Measurements from ENCODE around the gene GSN.

DNA sequence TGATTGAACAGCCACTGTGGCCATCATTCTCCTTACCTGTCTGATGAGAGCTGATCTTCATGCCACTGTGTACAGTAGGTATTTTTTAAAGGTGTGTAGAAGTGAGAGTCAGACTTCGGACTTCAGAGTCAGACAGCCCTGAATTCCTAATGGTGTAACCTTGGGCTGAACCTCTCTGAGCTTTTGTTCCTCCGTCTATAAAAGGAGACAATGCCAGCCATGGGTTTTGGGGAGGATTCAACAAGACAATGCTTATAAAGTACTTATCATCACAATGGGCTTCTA lies 18.7 kb downstream of the GSN start:
- TF ChIP-seq, protein P1, sequence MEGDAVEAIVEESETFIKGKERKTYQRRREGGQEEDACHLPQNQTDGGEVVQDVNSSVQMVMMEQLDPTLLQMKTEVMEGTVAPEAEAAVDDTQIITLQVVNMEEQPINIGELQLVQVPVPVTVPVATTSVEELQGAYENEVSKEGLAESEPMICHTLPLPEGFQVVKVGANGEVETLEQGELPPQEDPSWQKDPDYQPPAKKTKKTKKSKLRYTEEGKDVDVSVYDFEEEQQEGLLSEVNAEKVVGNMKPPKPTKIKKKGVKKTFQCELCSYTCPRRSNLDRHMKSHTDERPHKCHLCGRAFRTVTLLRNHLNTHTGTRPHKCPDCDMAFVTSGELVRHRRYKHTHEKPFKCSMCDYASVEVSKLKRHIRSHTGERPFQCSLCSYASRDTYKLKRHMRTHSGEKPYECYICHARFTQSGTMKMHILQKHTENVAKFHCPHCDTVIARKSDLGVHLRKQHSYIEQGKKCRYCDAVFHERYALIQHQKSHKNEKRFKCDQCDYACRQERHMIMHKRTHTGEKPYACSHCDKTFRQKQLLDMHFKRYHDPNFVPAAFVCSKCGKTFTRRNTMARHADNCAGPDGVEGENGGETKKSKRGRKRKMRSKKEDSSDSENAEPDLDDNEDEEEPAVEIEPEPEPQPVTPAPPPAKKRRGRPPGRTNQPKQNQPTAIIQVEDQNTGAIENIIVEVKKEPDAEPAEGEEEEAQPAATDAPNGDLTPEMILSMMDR (conservative IDR thresholded peaks at IDR 0.05 in 1 of 2, IDR thresholded peaks at IDR 0.05 in 1 of 2; ENCODE audit: extremely low read depth in 1 of 2, insufficient read depth in 1 of 2, low read depth in 1 of 2, low read length in 2 of 2), result no peak
- no peak for TF ChIP-seq EZH2 (IDR thresholded peaks at IDR 0.05; ENCODE audit: borderline replicate concordance, low read length)
